ENCODE data around the gene CACNA1I. TPM values are rescaled to one million over a fixed set of nuclear protein-coding genes. Genes with fewer than 3 reads are reported as not detected.

CACNA1I gene
- total RNA-seq, 1 experiment from 2014 or later = 0.02 TPM

DNA sequence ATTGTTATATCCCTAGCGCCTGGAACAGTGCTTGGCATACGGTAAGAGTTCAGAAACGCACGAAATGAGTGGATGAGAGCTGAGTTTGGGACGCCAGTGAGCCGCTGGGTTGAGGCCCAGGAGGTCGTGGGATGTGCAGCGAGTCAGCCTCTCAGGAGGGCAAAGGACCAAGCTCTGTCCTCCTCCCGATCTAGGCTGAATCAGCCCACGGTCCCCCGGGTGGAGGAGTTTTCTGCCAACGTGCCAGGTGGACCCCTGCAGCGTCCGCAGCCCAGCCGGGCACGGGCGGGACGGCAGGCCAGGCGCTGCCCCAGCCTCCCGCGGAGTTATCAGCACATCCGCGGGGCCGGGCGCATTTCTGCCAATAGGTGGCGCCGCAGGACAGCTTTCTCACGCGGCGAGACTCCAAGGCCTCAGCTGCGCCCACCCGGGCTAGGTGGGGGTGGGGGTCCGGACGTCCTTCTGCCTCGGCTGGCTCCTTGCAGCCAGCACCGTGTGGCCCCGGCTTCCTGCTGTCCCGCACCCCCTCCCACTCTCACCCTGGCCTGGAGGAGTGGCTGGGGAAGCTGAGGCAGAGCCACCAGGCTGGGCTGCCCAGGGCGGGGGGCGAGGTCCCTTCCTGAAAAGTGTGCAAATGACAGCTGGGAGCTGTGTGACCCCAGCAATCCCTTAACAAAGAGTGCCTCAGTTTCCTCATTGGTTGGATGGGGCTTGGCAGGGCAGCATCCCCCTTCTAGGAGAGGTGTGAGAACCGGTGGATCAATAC is 35.8 kb upstream of the CACNA1I start:
- H3K9me3 Mint-ChIP-seq (ENCODE audit: unreplicated experiment) = no peaks in the 10 kb centered on the region
- BruUV-seq (replicated peaks) = no TSS peak
- CTCF ChIA-PET = interaction anchor here (0.6 to 26.5 kb wide), 41 partner anchors 9 to 1194 kb away, joined by 3 to 471 read pairs (median 4); partner anchors contain the start of gene ADSL
- DNase-seq (ENCODE audit: unreplicated experiment) = peak; percentile 70
- H3K27me3 Mint-ChIP-seq (ENCODE audit: insufficient read depth, unreplicated experiment) = no peaks in the 10 kb centered on the region
- H3K27ac Mint-ChIP-seq (ENCODE audit: low read depth, unreplicated experiment) = no peak overlapping the region
- H3K4me3 Mint-ChIP-seq (ENCODE audit: unreplicated experiment) = no peak overlapping the region
- H3K4me1 Mint-ChIP-seq (ENCODE audit: insufficient read depth, unreplicated experiment) = peaks cover 24% of the 10 kb centered on the region
- TF ChIP-seq, protein P1, sequence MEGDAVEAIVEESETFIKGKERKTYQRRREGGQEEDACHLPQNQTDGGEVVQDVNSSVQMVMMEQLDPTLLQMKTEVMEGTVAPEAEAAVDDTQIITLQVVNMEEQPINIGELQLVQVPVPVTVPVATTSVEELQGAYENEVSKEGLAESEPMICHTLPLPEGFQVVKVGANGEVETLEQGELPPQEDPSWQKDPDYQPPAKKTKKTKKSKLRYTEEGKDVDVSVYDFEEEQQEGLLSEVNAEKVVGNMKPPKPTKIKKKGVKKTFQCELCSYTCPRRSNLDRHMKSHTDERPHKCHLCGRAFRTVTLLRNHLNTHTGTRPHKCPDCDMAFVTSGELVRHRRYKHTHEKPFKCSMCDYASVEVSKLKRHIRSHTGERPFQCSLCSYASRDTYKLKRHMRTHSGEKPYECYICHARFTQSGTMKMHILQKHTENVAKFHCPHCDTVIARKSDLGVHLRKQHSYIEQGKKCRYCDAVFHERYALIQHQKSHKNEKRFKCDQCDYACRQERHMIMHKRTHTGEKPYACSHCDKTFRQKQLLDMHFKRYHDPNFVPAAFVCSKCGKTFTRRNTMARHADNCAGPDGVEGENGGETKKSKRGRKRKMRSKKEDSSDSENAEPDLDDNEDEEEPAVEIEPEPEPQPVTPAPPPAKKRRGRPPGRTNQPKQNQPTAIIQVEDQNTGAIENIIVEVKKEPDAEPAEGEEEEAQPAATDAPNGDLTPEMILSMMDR (IDR thresholded peaks at IDR 0.05; ENCODE audit: unreplicated experiment) = peak; percentile 93
- peaks cover 25% of the 10 kb centered on the region for H3K36me3 Mint-ChIP-seq (ENCODE audit: insufficient read depth, unreplicated experiment)
- intact Hi-C loops (cut with micrococcal nuclease) = loop anchor here (1.0 to 5.0 kb wide), 5 partner anchors 465 to 812 kb away; partner anchors contain the start of genes ADSL and TNRC6B
- POLR2A ChIA-PET = interaction anchor here (0.6 to 2.7 kb wide), 12 partner anchors 11 to 811 kb away, joined by 3 to 28 read pairs (median 4); partner anchors contain the start of genes ADSL, ATF4 and MIEF1

DNA sequence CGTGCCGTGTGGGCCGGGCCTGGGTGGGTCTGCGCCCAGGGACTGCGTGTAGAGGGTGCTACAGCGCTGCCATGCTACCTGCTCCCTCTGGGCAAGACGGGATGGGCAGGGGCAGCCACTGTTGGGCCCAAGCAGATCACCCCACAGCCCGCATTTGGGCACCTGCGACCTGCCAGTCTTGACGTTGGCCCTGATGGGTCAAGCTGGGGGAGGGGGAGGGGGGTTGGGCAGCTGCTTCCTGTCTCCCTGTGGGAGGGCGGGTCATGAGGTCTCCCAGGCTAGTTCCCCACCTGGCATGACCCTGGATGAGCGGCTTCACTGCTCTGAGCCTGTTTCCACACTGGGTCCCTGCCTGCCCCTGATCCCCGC is 35.2 kb upstream of the CACNA1I start:
- ChIA-PET CTCF (interaction anchor here (0.6 to 26.5 kb wide), 22 partner anchors 8 to 866 kb away, joined by 3 to 471 read pairs (median 4); partner anchors contain the start of gene ADSL), POLR2A (interaction anchor here (0.9 to 2.7 kb wide), 8 partner anchors 15 to 811 kb away, joined by 3 to 28 read pairs (median 5); partner anchors contain the start of genes ADSL, ATF4 and MIEF1)
- DNase-seq (ENCODE audit: unreplicated experiment) = no peak
- H3K27ac Mint-ChIP-seq (ENCODE audit: low read depth, unreplicated experiment) = no peak overlapping the region
- H3K4me1 Mint-ChIP-seq (ENCODE audit: insufficient read depth, unreplicated experiment) = peaks cover 18% of the 10 kb centered on the region
- BruUV-seq (replicated peaks) = no TSS peak
- TF ChIP-seq, protein P1 (IDR thresholded peaks at IDR 0.05; ENCODE audit: unreplicated experiment) = no peak
- H3K36me3 Mint-ChIP-seq (ENCODE audit: insufficient read depth, unreplicated experiment) = peaks cover 19% of the 10 kb centered on the region
- H3K9me3 Mint-ChIP-seq (ENCODE audit: unreplicated experiment) = no peaks in the 10 kb centered on the region
- H3K4me3 Mint-ChIP-seq (ENCODE audit: unreplicated experiment) = no peak overlapping the region
- intact Hi-C loops (cut with micrococcal nuclease) = loop anchor here (2.0 kb wide), 2 partner anchors 489 to 811 kb away; partner anchors contain the start of gene ADSL
- no peaks in the 10 kb centered on the region for H3K27me3 Mint-ChIP-seq (ENCODE audit: insufficient read depth, unreplicated experiment)

GRCh38 chr22:39535831-39536449 is 34.6 kb upstream of the CACNA1I start:
- Mint-ChIP-seq H3K4me1 (ENCODE audit: insufficient read depth, unreplicated experiment) (peaks cover 12% of the 10 kb centered on the region), H3K4me3 (ENCODE audit: unreplicated experiment) (no peak overlapping the region), H3K36me3 (ENCODE audit: insufficient read depth, unreplicated experiment) (peaks cover 13% of the 10 kb centered on the region), H3K27me3 (ENCODE audit: insufficient read depth, unreplicated experiment) (no peaks in the 10 kb centered on the region), H3K27ac (ENCODE audit: low read depth, unreplicated experiment) (no peak overlapping the region), H3K9me3 (ENCODE audit: unreplicated experiment) (no peaks in the 10 kb centered on the region)
- BruUV-seq (replicated peaks) = no TSS peak
- ChIA-PET CTCF (interaction anchor here (0.6 to 26.5 kb wide), 9 partner anchors 9 to 810 kb away, joined by 3 to 471 read pairs (median 4); partner anchors contain the start of gene ADSL), POLR2A (interaction anchor here (0.7 to 2.7 kb wide), 3 partner anchors 11 to 507 kb away, joined by 3 to 28 read pairs (median 3); no protein-coding TSS in a partner anchor)
- TF ChIP-seq, protein P1 (IDR thresholded peaks at IDR 0.05; ENCODE audit: unreplicated experiment) = no peak
- intact Hi-C loops (cut with micrococcal nuclease) = loop anchor here (2.0 kb wide), 2 partner anchors 489 to 811 kb away; partner anchors contain the start of gene ADSL
- no peak for DNase-seq (ENCODE audit: unreplicated experiment)

DNA sequence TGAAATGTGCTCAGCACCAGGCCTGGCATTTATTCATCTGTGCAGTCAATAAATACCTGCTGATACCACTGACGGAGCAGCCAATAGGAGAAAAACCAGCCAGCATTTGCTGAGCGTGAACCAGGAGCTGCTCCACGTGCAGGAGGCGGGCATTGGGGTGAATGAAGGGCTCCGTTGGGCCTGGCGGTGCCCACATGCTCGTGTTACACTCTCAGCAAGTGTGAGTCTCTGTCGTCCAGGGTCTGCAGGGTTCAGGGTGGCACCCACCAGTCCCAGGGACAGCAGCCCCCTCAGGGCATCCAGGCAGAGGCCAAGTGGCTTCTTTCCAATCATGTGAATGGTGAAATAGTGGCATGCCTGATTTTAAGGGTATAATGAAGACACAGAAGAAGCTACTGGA is 33.8 kb upstream of the CACNA1I start:
- ChIA-PET POLR2A (interaction anchor here (1.2 kb wide), 1 partner anchor 10 kb away, joined by 3 read pairs; no protein-coding TSS in a partner anchor), CTCF (interaction anchor here (0.7 to 26.5 kb wide), 4 partner anchors 9 to 494 kb away, joined by 3 to 471 read pairs (median 8); no protein-coding TSS in a partner anchor)
- Mint-ChIP-seq H3K9me3 (ENCODE audit: unreplicated experiment) (no peaks in the 10 kb centered on the region), H3K4me1 (ENCODE audit: insufficient read depth, unreplicated experiment) (peaks cover 4% of the 10 kb centered on the region), H3K36me3 (ENCODE audit: insufficient read depth, unreplicated experiment) (peaks cover 6% of the 10 kb centered on the region), H3K27me3 (ENCODE audit: insufficient read depth, unreplicated experiment) (no peaks in the 10 kb centered on the region), H3K27ac (ENCODE audit: low read depth, unreplicated experiment) (no peak overlapping the region), H3K4me3 (ENCODE audit: unreplicated experiment) (no peak overlapping the region)
- no peak for DNase-seq (ENCODE audit: unreplicated experiment)
- TF ChIP-seq, protein P1 (IDR thresholded peaks at IDR 0.05; ENCODE audit: unreplicated experiment) = no peak
- intact Hi-C loops (cut with micrococcal nuclease) = no loop called here
- no TSS peak for BruUV-seq (replicated peaks)

All from MCF 10A (cell line).